Subcutaneous adipose tissue (tissue), 4 donors: ENCODE results near the gene HPN. TPM values are rescaled to one million over a fixed set of nuclear protein-coding genes. Genes with fewer than 3 reads are reported as not detected.

Experiments
- total RNA-seq, 4 donors: library from RNA; depleted of rRNA; stranded (reverse); fragments of >200 nt; gene quantifications; one replicate each; pipeline ENCODE4 v1.1.0, GENCODE V29; 2016
- TF ChIP-seq, protein P1 (sequence below): fragments of 450-650 bp; IDR thresholded peaks from one replicate; pipeline ENCODE4 v1.5.1; 2016; ENCODE audit warnings: low read depth, mild to moderate bottlenecking, control low read depth, antibody characterized with exemption, moderate library complexity

HPN gene
- total RNA-seq, 4 donors from 2014 or later = 0.17 to 3.8 (median 1.4) TPM

DNA sequence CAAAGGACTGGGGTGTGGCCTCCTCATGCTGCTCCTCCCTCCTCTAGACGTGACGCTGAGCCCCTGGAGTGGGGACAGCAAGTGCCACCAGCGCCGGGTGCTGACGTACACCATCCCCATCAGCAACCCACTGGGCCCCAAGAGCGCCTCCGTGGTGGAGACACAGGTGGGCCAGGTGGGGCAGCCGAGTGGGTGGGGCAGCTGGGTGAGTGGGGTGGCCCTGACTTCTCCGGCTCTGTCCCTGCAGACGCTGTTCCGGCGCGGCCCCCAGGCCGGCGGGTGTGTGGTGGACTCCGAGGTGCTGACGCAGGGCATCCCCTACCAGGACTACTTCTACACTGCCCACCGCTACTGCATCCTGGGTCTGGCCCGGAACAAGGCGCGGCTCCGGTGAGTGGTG lies 22.4 kb upstream of the HPN start:
- TF ChIP-seq, protein P1, sequence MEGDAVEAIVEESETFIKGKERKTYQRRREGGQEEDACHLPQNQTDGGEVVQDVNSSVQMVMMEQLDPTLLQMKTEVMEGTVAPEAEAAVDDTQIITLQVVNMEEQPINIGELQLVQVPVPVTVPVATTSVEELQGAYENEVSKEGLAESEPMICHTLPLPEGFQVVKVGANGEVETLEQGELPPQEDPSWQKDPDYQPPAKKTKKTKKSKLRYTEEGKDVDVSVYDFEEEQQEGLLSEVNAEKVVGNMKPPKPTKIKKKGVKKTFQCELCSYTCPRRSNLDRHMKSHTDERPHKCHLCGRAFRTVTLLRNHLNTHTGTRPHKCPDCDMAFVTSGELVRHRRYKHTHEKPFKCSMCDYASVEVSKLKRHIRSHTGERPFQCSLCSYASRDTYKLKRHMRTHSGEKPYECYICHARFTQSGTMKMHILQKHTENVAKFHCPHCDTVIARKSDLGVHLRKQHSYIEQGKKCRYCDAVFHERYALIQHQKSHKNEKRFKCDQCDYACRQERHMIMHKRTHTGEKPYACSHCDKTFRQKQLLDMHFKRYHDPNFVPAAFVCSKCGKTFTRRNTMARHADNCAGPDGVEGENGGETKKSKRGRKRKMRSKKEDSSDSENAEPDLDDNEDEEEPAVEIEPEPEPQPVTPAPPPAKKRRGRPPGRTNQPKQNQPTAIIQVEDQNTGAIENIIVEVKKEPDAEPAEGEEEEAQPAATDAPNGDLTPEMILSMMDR = no peak

DNA sequence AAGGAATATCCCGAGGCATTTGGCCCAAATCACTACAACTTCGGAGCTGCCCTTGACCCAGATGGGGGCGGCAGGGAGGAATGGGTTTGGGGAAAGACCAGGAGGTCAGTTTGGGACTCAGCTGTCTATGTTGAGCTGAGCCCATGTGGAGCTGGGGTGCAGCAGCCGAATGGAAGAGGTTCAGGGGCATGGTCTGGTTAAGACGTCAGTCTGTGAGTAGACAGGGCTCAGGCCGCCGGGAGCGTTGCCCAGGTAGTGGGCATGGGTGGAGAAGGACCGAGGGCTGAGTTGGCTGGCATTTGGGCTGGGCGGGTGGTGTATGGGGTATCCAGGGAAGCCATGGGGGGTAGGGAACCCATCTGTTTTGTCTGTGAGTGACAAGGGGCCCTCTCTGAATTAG lies 20.5 kb upstream of the HPN start:
- TF ChIP-seq, protein P1 = no peak

DNA sequence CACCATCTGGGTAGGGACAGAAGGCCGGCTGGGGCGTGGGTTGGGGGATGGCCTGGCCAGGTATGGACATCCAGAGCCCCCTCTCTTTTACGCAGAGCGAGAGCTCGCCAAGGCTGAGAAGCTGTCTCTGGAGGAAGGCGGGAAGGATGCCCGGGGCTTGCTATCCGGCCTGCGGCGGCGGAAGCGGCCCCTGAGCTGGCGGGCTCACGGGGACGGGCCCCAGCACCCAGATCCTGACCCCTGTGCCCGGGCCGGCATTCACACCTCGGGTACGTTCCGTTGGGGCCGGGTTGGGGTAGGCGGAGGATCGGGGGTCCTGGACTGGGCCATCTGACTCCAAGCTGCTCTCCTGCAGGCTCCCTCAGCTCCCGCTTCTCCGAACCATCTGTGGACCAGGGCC lies 19.9 kb upstream of the HPN start:
- TF ChIP-seq, protein P1 = no peak

DNA sequence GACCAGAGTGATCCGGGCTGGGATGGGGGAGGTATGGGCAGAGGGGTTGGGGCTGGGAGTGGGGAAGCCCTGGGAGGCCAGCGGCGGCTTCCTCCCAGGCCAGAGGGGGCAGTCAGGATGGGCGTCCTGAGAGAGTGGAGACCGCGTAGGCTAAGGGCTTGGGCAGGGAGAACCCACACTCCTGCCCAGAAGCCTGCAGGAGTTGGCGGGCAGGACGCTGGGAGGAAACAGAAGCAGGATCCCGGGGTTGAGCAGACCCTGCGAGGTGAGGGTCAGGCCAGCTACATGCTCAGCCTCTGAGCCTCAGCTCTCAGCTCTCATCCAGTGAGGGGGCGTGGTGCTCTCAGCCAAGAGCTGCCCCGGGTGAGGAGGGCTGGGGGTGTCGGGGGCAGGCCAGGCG lies 19.1 kb upstream of the HPN start:
- TF ChIP-seq, protein P1 = no peak

GRCh38 chr19:35023428-35023827 lies 18.1 kb upstream of the HPN start:
- TF ChIP-seq, protein P1 = no peak

DNA sequence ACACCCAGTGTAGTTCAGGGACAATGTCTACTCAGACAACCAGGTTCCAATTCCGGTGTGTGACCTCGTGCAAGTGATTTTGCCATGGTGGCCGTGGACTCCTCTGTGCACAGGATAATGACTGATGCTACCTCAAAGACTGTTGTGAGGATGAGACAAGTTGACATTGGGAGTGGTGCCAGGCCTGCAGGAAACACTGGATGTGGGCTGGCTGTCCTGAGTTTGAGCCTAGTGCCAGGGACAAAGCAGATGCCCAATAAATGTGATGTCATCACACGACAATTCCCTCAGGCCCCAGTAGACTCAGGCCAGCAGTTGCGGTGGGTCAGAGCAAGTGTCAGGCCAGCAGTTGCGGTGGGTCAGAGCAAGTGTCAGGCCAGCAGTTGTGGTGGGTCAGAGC lies 17.4 kb upstream of the HPN start:
- TF ChIP-seq, protein P1 = no peak

- TF ChIP-seq, protein P1 = no peak
These were observed 15.6 kb upstream of the HPN start for GRCh38 chr19:35025969-35026368.
